GM19395 (cell line): ENCODE measurements around the gene DUSP5.

Experiments
- ATAC-seq: cut with Tn5 transposase; IDR thresholded peaks from one replicate; pipeline ENCODE4 v1.9.1; 2021; ENCODE audit warnings: mild to moderate bottlenecking, moderate library complexity; ENCODE audit not compliant: unreplicated experiment

The DUSP5 gene

DNA sequence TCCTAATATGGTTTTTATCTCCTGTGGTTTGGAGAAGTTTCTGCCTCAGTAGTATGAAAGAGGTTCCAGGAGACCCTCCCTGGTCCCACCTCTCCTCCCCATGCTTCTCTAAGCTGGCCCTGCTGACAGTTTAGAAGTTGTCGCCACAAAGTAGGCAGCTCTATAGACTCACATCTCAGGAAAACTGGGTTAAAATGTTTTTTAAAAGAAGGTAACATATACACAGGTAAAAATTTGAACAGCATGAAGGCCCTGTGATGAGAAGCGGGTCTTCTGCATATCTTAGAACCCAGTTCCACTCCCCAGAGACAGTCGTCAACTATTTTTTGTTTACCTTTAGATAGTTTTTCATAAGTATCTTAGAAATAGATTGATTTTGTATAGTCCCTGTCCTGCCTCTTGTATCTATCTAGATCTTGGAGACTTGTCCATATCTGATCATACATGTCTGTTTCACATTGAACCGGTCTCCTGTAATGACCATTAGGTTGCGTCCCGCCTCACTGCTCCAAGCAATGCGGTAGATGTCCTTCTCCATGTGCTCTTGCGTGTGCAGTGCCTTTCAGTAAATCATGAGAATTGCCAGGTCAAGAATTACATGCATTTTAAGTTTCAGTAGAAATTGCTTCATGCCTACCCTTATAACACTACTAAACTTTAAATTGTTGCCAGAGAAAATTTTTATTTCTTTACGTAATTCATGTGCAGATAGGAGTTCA is 2.2 kb downstream of the DUSP5 start:
- no peak for ATAC-seq

DNA sequence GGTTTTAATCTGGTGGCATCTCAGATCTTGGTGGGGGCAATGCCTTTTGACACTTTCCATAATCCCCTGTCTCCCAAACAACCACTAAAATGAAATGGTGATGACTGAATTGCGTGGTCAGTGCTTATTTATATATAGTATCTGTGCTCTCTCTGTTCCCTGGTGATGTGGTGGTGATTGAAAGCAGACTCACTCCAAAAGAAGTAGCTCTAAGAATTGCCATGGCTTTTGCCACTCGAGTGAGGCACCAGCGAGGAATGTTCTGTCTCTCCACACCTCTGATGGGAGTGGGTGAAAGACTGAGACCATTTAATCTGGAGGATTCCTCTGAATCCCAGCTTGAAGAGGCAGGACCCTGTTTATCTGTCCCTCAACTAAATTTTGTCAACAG is 2.8 kb downstream of the DUSP5 start:
- ATAC-seq = no peak

DNA sequence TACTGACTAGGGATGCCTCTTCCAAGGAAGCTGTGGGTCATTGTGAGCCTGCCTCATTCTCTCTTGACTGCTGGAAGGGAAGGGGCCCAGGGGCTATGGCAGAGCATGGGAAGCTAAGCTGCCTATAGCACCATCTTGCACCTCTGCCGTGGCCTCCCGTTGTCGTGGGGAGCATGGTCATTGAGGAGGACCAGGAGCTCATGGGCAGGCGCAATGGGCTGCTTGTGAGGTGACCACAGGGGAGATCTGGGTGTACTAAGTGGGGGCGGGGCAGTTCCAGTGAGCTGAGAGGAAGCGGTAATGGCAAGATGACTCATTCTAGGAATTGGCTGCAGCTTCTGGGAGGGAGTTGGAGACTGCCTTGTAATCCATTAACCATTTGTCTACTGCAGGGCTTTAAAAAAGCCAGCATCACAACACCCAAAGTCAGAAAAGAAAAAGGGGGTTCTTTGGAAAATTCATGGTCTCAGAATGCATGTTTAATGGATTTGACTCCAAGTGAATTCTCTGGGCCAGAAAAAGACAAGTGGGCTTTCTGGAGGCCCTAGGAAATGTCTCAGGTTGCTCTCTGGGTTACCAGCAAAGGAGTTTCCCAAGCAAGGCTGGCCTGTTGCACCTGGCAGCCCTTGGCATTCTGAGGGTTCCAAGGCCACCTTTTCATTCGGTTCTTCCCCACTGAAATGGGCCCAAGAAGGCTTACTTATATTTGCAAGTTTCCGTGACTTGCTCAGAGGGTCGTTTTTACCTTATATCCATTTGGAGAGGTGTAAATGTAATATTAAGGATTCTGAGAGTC is 3.6 kb downstream of the DUSP5 start:
- peak; percentile 24 for ATAC-seq

DNA sequence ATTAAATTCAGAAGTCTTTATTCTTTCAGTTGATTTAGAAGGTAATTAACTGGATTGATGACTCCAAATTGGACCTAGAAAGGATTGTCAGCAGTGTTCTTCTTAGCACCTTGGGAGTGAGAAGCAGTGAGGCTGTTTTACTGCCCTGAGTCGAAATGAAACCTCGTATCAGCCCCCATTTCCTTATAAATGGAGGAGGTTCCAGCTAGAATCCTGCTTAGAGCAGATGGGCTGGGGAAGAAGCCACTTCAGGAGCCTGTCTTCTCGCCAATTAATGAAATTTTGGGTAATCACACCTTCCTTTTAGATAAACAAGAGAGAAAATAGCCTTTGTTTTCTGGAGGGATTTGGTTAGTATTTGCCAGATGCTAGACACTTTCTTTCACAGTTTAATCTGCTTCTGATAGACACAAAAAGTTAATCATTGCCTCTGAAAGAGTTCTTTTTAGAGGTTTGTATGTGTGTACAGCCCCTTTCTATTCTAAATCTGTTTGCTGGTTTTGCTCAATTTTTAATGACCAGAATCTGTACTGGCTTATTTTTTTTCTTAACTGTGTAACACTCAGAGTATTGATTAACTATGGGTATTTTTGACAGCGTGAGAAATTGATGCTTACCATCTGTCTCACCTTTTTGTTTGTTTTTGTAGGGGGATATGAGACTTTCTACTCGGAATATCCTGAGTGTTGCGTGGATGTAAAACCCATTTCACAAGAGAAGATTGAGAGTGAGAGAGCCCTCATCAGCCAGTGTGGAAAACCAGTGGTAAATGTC is 4.6 kb downstream of the DUSP5 start:
- no peak for ATAC-seq

DNA sequence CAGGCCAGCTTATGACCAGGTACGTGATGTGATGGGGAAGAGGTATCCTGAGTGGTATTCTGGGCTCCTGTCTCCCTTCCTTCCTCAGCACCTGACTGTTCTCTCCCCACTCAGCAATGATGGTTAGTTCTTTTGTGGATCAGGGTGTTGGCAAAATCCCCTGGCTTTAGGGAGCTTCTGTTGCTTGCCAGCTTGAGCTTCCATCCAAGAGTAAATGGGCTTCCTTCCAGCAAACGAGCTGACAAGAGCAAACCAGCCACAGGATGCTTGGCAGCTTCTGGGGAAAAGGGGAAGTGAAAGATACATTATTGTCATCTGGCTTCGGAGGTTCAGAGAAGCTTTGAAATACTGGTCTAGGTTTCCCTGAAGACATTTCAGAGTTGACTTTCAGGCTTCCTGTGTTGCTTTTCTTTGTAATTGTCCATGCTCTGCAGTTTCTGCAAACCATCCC is 5.2 kb downstream of the DUSP5 start:
- peak; percentile 45 for ATAC-seq

DNA sequence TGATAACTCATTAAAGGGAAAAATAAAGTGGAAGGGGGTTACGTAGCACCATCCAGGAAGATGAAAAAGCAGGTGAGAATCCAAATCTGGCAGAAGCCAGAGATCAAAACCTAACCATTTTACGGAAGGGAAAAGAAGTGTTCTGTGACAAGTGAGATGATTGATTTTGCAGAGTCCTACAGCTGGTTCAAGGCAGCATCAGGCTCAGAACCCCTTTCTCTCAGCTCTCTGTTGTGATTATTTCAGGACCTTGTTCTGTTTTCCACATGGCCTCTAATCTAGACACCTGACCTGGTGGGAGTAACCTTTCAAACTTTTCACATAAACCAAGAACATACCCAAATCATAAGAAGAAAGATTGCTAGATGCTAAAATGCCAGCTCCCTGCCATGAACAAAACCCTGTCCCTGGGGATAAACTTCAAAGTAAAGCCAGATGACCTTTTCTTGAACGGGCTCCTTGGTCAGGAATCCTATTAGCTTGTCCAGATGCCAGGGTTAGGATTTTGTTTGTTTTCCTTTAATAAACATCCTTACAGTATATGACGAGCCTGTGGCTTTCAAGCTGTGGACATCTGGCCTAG is 5.9 kb downstream of the DUSP5 start:
- ATAC-seq = no peak

DNA sequence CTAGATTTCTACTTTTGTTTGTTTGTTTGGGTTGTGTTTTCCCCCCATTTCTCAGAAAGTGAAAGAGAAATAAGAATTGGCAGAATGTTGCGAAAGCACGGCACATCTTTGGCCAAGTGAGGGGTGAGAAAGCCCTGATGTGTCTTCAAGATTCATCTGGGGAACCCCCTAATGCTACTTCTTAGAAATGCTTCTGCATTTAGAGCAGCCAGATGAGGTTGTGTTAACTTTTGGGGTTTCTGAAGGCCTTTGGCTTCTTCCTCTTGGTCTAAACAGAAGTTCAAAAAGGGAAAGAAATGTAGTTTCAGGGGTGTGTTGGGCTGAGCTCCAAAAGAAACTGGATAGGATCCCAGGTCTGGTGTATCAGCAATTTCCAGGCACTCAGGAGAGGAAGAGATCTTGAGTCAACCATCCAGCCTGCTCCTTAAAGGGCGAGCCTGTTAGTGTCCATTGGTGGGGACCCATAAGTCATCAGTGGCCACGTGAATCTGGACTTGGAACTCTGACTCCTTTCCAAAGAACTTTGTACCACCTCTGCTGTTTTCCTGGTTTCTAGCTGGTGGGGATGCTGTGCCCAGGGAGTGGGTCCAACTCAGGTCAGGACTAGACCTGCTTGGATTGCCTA is 6.5 kb downstream of the DUSP5 start:
- peak; percentile 63 for ATAC-seq

DNA sequence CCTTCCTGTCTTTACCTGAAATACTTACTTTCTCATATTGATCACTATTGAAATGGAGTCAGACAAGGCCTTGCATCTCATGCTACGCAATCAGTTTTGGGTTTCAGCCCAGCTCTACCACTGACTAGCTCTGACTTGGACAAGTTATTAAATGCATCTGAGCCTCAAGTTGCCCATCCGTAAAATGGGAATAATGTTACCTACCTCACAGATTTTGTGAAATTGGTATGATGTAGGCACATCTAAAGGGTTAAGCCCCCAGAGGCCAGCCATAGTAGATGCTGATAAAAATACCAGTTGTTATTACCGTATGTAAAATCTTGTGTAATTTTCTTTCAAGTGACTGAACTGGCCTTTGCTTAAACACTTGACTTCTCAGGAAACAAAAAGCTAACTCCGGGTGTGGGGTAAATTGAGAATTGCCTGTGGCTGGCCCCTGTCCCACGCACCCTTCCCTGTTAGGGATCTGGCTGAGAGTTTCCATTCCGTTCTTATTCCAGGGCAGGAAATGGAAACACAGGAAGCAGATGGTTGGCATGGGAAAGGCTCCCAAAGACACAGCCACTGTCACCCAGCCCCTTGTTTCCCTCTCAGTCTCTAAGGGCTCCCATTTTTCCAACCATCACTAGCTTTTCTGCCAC is 7.5 kb downstream of the DUSP5 start:
- ATAC-seq = no peak

DNA sequence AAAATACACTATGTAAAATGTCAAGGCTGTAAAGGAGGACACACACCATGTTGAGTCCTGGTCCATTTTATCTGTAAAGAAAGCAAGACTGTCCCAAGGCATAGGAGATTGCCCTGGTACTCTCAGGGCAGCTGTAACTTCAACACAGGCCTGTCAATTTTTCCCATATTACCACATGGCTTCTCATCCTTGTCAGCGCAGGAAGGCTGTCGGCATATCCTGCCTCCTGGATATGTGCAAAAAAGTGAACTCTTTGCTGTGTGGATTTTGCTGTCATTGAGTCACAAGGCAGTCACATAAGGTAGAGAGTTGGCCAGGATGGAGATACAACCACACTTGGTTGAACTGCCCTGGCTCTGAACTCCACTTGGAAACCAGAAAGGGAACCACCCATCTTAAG is 8.7 kb downstream of the DUSP5 start:
- no peak for ATAC-seq

DNA sequence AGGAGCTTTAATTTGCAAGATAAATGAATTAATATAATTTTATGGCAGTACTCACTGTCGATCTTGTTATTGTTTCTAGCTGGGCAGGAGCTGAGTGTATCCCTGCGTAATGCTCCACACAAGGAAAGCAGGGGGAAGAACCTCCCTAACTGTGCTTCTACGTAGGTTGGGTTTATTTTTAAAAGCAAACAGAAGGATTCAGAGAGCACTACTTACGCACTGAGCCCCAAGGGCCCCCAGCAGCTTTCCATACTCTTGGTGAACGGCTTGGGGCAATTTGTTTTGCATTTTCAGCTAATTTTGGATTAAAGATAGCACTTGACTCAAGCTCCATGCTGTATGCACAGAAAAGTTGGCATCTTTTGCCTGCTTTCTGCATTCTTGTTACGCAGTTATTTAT is 9.6 kb downstream of the DUSP5 start:
- no peak for ATAC-seq

DNA sequence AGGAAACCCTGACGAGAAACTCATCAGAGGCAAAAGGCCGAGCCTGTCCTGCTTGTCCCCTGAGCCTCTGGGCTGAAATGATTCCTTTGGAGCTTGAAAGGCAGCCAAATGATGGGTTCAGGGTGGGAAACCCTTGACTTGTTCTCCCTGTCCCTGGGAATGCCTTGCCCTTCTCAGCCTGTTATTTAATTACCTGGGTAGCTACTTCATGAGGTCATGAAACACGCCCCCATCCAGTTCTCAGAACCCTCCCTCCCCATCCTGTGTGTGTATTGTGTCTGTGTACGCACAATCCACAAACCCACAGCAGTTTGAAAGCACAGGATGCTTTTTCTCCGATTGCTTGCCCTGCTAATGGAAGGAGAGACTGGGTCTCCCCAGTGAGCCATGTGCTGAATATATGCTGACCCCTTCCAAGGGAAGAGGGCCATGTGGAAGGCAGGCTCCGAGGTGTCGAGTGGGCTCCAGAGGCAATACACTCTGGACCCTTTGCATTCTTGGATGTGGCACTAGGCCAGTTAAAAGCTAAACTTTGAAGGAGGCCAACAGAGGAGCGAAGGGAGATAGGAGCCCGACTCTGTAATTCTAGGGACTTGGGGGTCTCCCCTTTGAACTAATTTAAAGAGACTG is 10.6 kb downstream of the DUSP5 start:
- no peak for ATAC-seq

DNA sequence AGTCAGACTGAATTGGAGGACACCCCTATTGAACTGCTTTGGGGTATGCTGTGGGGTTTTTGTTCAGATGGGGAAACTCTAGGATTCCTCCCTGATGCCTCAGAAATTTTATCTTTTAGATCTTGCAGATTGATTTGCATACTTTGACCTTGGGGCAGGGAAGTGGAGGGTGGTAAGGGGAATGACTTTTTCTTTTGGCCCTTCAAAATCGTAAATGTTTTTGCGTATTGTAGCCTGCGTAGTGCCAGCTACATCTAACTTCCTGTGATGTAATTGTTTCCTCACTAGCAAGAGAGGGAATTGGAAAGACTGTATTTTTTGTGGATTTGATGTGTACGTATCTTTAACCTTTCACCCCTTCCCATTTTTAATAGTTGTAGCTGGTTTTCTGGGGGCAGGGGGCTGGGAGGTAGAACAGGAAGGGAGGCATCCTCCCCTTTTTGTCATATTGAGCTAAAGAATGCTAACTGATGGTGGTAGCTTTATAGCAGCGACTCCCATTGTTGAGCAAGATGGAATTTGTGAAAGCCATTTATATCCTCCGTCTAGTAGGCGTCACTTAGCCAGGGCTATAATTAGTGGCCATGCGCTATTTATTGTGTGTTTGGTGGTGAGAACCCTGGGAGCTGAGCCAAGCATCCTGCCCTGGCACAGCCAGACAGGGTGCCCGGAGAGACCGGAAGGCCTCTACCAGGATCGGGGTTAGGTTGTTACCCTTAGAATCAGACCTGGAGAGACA is 11.3 kb downstream of the DUSP5 start:
- ATAC-seq = no peak

DNA sequence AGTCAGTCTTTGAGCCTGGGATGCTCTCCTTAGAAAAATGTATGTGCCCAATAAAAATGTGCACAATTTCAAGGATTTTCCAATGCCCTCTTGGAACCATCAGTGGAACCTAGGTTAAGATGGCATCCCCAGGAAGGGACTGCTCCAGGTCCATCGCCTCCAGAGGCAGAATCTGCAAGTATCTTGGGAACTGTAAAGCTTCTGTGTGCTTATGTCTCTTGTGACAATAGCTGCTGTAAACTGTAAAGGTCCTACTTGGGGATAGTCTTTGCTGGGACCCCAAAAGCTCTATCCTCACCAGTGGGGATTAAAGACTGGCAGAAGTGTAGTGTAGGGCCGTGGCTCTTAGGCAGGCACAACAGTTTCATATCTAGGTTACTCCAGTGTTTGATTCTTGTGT is 11.9 kb downstream of the DUSP5 start:
- ATAC-seq = no peak

DNA sequence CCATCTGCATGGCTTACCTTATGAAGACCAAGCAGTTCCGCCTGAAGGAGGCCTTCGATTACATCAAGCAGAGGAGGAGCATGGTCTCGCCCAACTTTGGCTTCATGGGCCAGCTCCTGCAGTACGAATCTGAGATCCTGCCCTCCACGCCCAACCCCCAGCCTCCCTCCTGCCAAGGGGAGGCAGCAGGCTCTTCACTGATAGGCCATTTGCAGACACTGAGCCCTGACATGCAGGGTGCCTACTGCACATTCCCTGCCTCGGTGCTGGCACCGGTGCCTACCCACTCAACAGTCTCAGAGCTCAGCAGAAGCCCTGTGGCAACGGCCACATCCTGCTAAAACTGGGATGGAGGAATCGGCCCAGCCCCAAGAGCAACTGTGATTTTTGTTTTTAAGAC is 12.4 kb downstream of the DUSP5 start:
- no peak for ATAC-seq

DNA sequence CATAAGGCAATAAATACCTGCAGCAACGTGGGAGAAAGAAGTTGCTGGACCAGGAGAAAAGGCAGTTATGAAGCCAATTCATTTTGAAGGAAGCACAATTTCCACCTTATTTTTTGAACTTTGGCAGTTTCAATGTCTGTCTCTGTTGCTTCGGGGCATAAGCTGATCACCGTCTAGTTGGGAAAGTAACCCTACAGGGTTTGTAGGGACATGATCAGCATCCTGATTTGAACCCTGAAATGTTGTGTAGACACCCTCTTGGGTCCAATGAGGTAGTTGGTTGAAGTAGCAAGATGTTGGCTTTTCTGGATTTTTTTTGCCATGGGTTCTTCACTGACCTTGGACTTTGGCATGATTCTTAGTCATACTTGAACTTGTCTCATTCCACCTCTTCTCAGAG is 13.0 kb downstream of the DUSP5 start:
- no peak for ATAC-seq

DNA sequence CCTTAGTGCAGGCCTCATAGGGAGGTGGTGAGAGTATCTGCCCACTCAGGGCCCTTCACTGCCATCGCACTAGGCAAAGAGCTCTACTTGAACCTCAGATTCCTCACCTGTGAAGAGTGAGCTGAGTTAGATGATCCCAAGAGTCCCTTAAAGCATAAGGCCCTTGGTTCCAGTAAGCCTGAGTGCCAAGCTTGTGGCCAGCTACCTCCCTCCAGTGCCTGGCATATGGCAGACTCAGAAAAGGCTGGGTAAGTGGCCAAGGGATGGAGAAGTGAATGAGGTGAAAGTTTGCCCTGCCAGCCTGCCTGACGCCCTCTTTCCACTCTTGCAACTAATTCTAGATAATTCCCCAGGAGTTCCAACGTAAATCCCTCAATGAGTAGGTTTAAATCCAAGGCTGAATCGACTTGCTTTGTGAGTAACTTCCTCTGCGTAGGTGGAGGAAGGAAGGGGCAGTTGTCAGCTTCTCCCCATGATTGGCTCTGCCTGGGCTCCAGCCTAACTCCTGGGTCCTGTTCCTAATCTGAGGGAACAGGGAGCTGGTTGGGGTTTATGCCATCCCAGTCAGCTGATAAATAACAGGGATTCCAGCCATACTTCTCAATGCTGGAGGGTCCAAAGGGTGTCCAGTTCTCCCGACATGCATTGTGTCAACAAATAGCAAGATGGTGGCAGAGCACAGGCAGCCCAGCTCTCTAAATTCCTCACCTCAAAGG is 14.2 kb downstream of the DUSP5 start:
- ATAC-seq = no peak

DNA sequence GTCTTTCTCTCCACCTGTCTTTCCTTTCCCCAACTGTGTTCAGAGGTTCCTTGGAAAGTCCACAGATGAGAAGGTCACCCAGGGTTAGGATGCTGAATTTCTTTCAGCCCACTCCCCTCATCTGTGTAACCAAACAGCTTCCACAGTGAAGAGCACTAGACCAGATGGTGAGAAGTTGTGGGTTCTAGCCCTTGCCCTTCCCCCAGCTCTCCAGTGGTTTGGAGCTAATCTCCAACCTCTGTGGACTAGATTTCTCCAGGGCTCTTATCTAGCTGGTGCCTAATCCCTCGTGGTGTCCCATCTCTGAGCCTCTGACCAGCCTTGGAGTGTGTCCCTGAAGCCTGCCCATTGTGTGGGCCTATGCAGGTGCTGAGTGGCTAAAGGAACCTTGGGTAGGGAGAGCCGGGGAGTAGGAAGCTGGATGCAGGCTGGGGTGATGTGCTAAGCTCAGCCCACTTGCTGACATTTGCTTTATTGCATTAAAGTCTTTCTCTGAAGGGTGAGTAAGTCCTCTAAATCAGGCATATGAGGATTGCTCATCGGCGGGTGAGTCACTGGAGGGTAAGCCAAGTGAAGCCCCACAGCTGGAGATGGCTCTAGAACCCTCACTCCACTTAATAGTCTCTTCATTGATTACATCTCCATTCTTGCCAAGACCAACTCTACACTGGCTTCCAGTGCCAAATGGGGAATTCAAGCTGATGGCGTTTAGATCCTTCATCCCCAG is 14.9 kb downstream of the DUSP5 start:
- no peak for ATAC-seq

DNA sequence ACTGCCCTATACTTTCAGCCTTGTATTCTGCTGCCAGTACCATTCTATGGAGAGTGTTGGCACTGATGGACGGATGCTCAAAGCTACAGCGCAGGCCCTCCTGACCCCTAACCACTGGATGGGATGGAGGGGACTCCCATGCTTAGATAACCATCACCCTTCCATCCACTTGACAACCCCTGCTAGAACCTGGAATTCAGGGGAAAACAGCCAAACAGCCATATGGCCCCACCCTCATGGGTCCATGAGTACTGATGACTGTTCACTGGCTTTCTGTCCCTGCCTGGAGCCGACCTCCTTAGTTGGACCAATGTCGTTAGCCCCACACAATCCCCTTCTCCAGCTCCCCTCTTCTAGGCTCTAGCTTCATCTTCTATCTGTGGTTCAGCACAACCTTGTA is 16.2 kb downstream of the DUSP5 start:
- no peak for ATAC-seq
